Mesenchymal stem cell (in vitro differentiated cells and primary cell): Measurements from ENCODE around the gene B3GALT4.

Source experiments
- DNase-seq: peaks from one replicate; pipeline ENCODE4 v3.0.0-alpha.2; 2013
- H2AFZ ChIP-seq: one replicate; pipeline ENCODE4 v1.6.1; 2013; ENCODE audit warnings: low read depth, mild to moderate bottlenecking, control low read depth, inconsistent platforms, low read length, moderate library complexity
- H2AK5ac ChIP-seq: 2 replicates; pipeline ENCODE4 v1.6.1; 2013; ENCODE audit warnings: low read length, moderate library complexity, mild to moderate bottlenecking, inconsistent platforms; ENCODE audit not compliant: severe bottlenecking
- H2BK120ac ChIP-seq: one replicate; pipeline ENCODE4 v1.6.1; 2013; ENCODE audit warnings: low read depth, mild to moderate bottlenecking, inconsistent platforms, low read length, moderate library complexity
- H2BK12ac ChIP-seq, 2 experiments: one replicate each; pipeline ENCODE4 v1.6.1; 2013; ENCODE audit warnings: inconsistent platforms in 2 of 2, low read length in 2 of 2, mild to moderate bottlenecking in 2 of 2, moderate library complexity in 2 of 2, control low read depth in 1 of 2
- H2BK15ac ChIP-seq: one replicate; pipeline ENCODE4 v1.6.1; 2013; ENCODE audit warnings: mild to moderate bottlenecking, low read depth, inconsistent platforms; ENCODE audit not compliant: poor library complexity, severe bottlenecking
- H2BK5ac ChIP-seq: 2 replicates; pipeline ENCODE4 v1.6.1; 2013; ENCODE audit warnings: low read depth, mild to moderate bottlenecking, low read length, control low read depth, inconsistent platforms; ENCODE audit not compliant: poor library complexity, severe bottlenecking
- H3K14ac ChIP-seq, 2 experiments: one replicate each; pipeline ENCODE4 v1.6.1; 2013; ENCODE audit warnings: inconsistent platforms in 2 of 2, low read length in 2 of 2, control low read depth in 1 of 2, mild to moderate bottlenecking in 1 of 2, moderate library complexity in 1 of 2
- H3K18ac ChIP-seq, 2 experiments: one replicate each; pipeline ENCODE4 v1.6.1; 2013; ENCODE audit warnings: inconsistent platforms in 2 of 2, low read length in 2 of 2, control low read depth in 1 of 2, low read depth in 1 of 2, mild to moderate bottlenecking in 1 of 2
- H3K23ac ChIP-seq, 2 experiments: one replicate each; pipeline ENCODE4 v1.6.1; 2013; ENCODE audit warnings: inconsistent platforms in 2 of 2, low read length in 2 of 2, mild to moderate bottlenecking in 2 of 2, moderate library complexity in 2 of 2, control low read depth in 1 of 2
- H3K27ac ChIP-seq: 2 replicates; pipeline ENCODE4 v1.5.1; 2013; ENCODE audit warnings: mild to moderate bottlenecking, moderate library complexity, low read length, control low read depth, inconsistent platforms; ENCODE audit not compliant: poor library complexity, severe bottlenecking
- H3K27me3 ChIP-seq, 2 experiments: 2 replicates each; pipeline versions ENCODE4 v1.6.1 to v1.7.0; 2013; ENCODE audit warnings: low read length in 2 of 2, mild to moderate bottlenecking in 2 of 2, moderate library complexity in 2 of 2, control low read depth in 1 of 2, inconsistent platforms in 1 of 2; ENCODE audit not compliant: control insufficient read depth in 1 of 2, insufficient read depth in 1 of 2
- H3K36me3 ChIP-seq, 2 experiments: 2 replicates each; pipeline versions ENCODE4 v1.6.1 to v1.7.0; 2013; ENCODE audit warnings: low read length in 2 of 2, control low read depth in 1 of 2, inconsistent platforms in 1 of 2, low read depth in 1 of 2, mild to moderate bottlenecking in 1 of 2; ENCODE audit not compliant: insufficient read depth in 2 of 2, control insufficient read depth in 1 of 2
- H3K4ac ChIP-seq, 2 experiments: one replicate each; pipeline ENCODE4 v1.6.1; 2013; ENCODE audit warnings: inconsistent platforms in 2 of 2, low read length in 2 of 2, mild to moderate bottlenecking in 2 of 2, moderate library complexity in 2 of 2, control low read depth in 1 of 2, low read depth in 1 of 2
- H3K4me1 ChIP-seq: 2 replicates; pipeline ENCODE4 v1.6.1; 2013; ENCODE audit warnings: low read depth, low read length, control low read depth; ENCODE audit not compliant: control insufficient read depth, insufficient read depth
- H3K4me2 ChIP-seq: 2 replicates; pipeline ENCODE4 v1.6.1; 2013; ENCODE audit warnings: low read length, mild to moderate bottlenecking, inconsistent platforms; ENCODE audit not compliant: poor library complexity, severe bottlenecking
- H3K4me3 ChIP-seq, 2 experiments: 2 replicates each; pipeline versions ENCODE4 v1.5.1 to v1.7.0; 2013; ENCODE audit warnings: low read length in 2 of 2, mild to moderate bottlenecking in 2 of 2, control low read depth in 1 of 2, low read depth in 1 of 2; ENCODE audit not compliant: insufficient read depth in 1 of 2
- H3K79me1 ChIP-seq: replicated peaks from 2 replicates; pipeline ENCODE4 v1.6.1; 2013; ENCODE audit warnings: mild to moderate bottlenecking, control low read depth, low read length, inconsistent platforms; ENCODE audit not compliant: poor library complexity, severe bottlenecking
- H3K9ac ChIP-seq: 2 replicates; pipeline ENCODE4 v1.7.0; 2013; ENCODE audit warnings: mild to moderate bottlenecking, low read length, moderate library complexity
- H3K9me3 ChIP-seq: 2 replicates; pipeline ENCODE4 v1.7.0; 2013; ENCODE audit warnings: mild to moderate bottlenecking, low read length; ENCODE audit not compliant: control insufficient read depth
- H4K8ac ChIP-seq: one replicate; pipeline ENCODE4 v1.6.1; 2013; ENCODE audit warnings: inconsistent platforms, mild to moderate bottlenecking, low read length, moderate library complexity
- H4K91ac ChIP-seq: one replicate; pipeline ENCODE4 v1.6.1; 2013; ENCODE audit warnings: mild to moderate bottlenecking, low read length, inconsistent platforms
- WGBS: methylation state at CpG from one replicate; pipeline ENCODE4 v1.1.7; 2013; ENCODE audit warnings: mixed read lengths; 5-methylcytosine and 5-hydroxymethylcytosine counted together

B3GALT4 gene

GRCh38 chr6:33320315-33321181 lies 43.6 kb downstream of the B3GALT4 start:
- Histone ChIP-seq H3K4me3 (peak overlapping the region in 1 of 2 experiments; percentile 96), H3K4me1 (peaks cover 41% of the 10 kb centered on the region), H3K14ac (no peak overlapping the region), H4K91ac (peak overlapping the region; percentile 64), H3K9ac (peak overlapping the region; percentile 96), H4K8ac (peak overlapping the region; percentile 66), H3K4me2 (peak overlapping the region; percentile 8), H2AFZ (no peak overlapping the region), H3K79me1 (peaks cover 16% of the 10 kb centered on the region), H3K9me3 (no peaks in the 10 kb centered on the region), H3K23ac (no peak overlapping the region), H3K36me3 (peaks cover 34 to 38% of the 10 kb centered on the region in 2 experiments), H3K4ac (peak overlapping the region in 1 of 2 experiments; percentile 70), H2BK15ac (no peak overlapping the region), H2BK120ac (no peak overlapping the region), H3K18ac (no peak overlapping the region), H2AK5ac (no peak overlapping the region), H3K27ac (peak overlapping the region; percentile 15), H2BK12ac (peak overlapping the region in 1 of 2 experiments; percentile 75), H2BK5ac (no peak overlapping the region), H3K27me3 (no peaks in the 10 kb centered on the region)
- 67% methylated on average over 31 of the region's 32 CpGs for WGBS
- DNase-seq = peak; percentile 95

GRCh38 chr6:33321227-33321626 lies 44.3 kb downstream of the B3GALT4 start:
- no peak overlapping the region for H4K91ac ChIP-seq
- no peak overlapping the region for H2BK120ac ChIP-seq
- peak overlapping the region in 1 of 2 experiments; percentile 96 for H3K4me3 ChIP-seq
- H3K4ac ChIP-seq = no peak overlapping the region
- H4K8ac ChIP-seq = no peak overlapping the region
- no peak overlapping the region for H2AFZ ChIP-seq
- DNase-seq = no peak
- H2BK12ac ChIP-seq = no peak overlapping the region
- H3K9ac ChIP-seq = peak overlapping the region; percentile 96
- no peak overlapping the region for H3K18ac ChIP-seq
- no peak overlapping the region for H2BK15ac ChIP-seq
- H3K23ac ChIP-seq = no peak overlapping the region
- no peaks in the 10 kb centered on the region for H3K9me3 ChIP-seq
- WGBS = 92% methylated on average over 9 of the region's 9 CpGs
- H3K27ac ChIP-seq = peak overlapping the region; percentile 15
- no peak overlapping the region for H2AK5ac ChIP-seq
- H3K27me3 ChIP-seq = no peaks in the 10 kb centered on the region
- peak overlapping the region; percentile 68 for H3K4me2 ChIP-seq
- H3K14ac ChIP-seq = no peak overlapping the region
- no peak overlapping the region for H2BK5ac ChIP-seq
- H3K36me3 ChIP-seq = peaks cover 27 to 31% of the 10 kb centered on the region in 2 experiments
- H3K79me1 ChIP-seq = peaks cover 10% of the 10 kb centered on the region
- peaks cover 36% of the 10 kb centered on the region for H3K4me1 ChIP-seq

- no peak overlapping the region for H3K23ac ChIP-seq
- H2BK120ac ChIP-seq = no peak overlapping the region
- H2AK5ac ChIP-seq = no peak overlapping the region
- DNase-seq = no peak
- H2BK12ac ChIP-seq = no peak overlapping the region
- no peak overlapping the region for H3K14ac ChIP-seq
- peak overlapping the region; percentile 91 for H3K4me2 ChIP-seq
- no peak overlapping the region for H3K27ac ChIP-seq
- no peak overlapping the region for H2BK15ac ChIP-seq
- peak overlapping the region; percentile 36 to 96 for H3K4me3 ChIP-seq
- no peak overlapping the region for H2BK5ac ChIP-seq
- H3K9ac ChIP-seq = peak overlapping the region; percentile 96
- H4K91ac ChIP-seq = no peak overlapping the region
- peaks cover 28% of the 10 kb centered on the region for H3K4me1 ChIP-seq
- no peak overlapping the region for H4K8ac ChIP-seq
- WGBS = 8% methylated on average over 12 of the region's 12 CpGs
- no peaks in the 10 kb centered on the region for H3K27me3 ChIP-seq
- H2AFZ ChIP-seq = peak overlapping the region; percentile 70
- H3K4ac ChIP-seq = no peak overlapping the region
- peaks cover 9% of the 10 kb centered on the region for H3K79me1 ChIP-seq
- peaks cover 21 to 26% of the 10 kb centered on the region in 2 experiments for H3K36me3 ChIP-seq
- H3K18ac ChIP-seq = no peak overlapping the region
- H3K9me3 ChIP-seq = no peaks in the 10 kb centered on the region
Measured at GRCh38 chr6:33323623-33323948, 46.7 kb downstream of the B3GALT4 start.

- Histone ChIP-seq H3K4me2 (no peak overlapping the region), H3K4me3 (peak overlapping the region in 1 of 2 experiments; percentile 96), H4K8ac (no peak overlapping the region), H3K4ac (no peak overlapping the region), H2BK12ac (no peak overlapping the region), H2BK5ac (no peak overlapping the region), H2AK5ac (no peak overlapping the region), H3K27ac (no peak overlapping the region), H3K36me3 (peaks cover 15 to 21% of the 10 kb centered on the region in 2 experiments), H4K91ac (no peak overlapping the region), H3K4me1 (peaks cover 25% of the 10 kb centered on the region), H3K9me3 (no peaks in the 10 kb centered on the region), H2AFZ (no peak overlapping the region), H3K14ac (no peak overlapping the region), H2BK120ac (no peak overlapping the region), H3K23ac (no peak overlapping the region), H3K79me1 (peaks cover 5% of the 10 kb centered on the region), H3K27me3 (peaks cover 0 to 4% of the 10 kb centered on the region in 2 experiments), H3K9ac (peak overlapping the region; percentile 96), H3K18ac (no peak overlapping the region), H2BK15ac (no peak overlapping the region)
- DNase-seq = no peak
- 78% methylated on average over 5 of the region's 7 CpGs for WGBS
Measured at GRCh38 chr6:33324125-33324524, 47.2 kb downstream of the B3GALT4 start.
